Prostate gland (tissue), 2 donors: ENCODE data around the gene RPN1.

Source experiments
- POLR2A ChIP-seq: fragments of 450-650 bp; IDR thresholded peaks from one replicate; pipeline ENCODE4 v1.6.1; 2016; ENCODE audit warnings: antibody characterized with exemption, mild to moderate bottlenecking
- POLR2AphosphoS5 ChIP-seq: sonication (generic); formaldehyde crosslinking; IDR thresholded peaks from one replicate; pipeline ENCODE4 v1.6.1; 2017; ENCODE audit warnings: antibody characterized with exemption
- TF ChIP-seq, protein P1 (sequence below), 4 experiments: fragments of 200-600 bp in 2 of 4; fragments of 450-650 bp in 2 of 4; sonication (generic) in 2 of 4; IDR thresholded peaks; 1 replicate in 3 of 4; 2 replicates in 1 of 4; pipeline ENCODE4 v1.5.1; 2016 to 2019; ENCODE audit warnings: antibody characterized with exemption in 4 of 4, mild to moderate bottlenecking in 2 of 4, moderate library complexity in 2 of 4

DNA sequence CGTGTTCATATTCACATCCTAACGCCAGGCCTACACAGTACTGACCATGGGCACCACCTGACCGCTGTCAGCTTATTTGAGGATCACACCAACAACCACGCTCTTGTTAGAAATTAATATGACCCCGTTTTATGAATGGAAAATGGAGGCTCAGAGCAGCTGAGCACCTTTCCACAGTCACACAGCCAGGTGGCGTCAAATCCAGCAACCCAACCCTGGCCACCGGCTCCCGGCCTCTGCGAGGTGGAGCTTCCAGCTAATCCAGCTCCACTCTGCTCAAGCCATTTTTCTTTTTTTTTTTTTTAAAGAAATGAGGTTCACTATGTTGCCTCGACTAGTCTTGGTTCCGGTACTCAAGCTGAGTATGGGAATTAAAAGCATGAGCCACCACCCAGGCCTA lies 41.3 kb downstream of the RPN1 start:
- TF ChIP-seq POLR2AphosphoS5 (no peak), POLR2A (no peak)
- TF ChIP-seq, protein P1, sequence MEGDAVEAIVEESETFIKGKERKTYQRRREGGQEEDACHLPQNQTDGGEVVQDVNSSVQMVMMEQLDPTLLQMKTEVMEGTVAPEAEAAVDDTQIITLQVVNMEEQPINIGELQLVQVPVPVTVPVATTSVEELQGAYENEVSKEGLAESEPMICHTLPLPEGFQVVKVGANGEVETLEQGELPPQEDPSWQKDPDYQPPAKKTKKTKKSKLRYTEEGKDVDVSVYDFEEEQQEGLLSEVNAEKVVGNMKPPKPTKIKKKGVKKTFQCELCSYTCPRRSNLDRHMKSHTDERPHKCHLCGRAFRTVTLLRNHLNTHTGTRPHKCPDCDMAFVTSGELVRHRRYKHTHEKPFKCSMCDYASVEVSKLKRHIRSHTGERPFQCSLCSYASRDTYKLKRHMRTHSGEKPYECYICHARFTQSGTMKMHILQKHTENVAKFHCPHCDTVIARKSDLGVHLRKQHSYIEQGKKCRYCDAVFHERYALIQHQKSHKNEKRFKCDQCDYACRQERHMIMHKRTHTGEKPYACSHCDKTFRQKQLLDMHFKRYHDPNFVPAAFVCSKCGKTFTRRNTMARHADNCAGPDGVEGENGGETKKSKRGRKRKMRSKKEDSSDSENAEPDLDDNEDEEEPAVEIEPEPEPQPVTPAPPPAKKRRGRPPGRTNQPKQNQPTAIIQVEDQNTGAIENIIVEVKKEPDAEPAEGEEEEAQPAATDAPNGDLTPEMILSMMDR (IDR thresholded peaks at IDR 0.05): no peak
